ENCODE measurements around the gene ZACN.

Gene ZACN

GRCh38 chr17:76111956-76112355, 33.0 kb downstream of the ZACN start:
- Histone ChIP-seq H3K9me3 (replicated peaks; ENCODE audit: insufficient read depth, low read length) (no peaks in the 10 kb centered on the region), H3K79me2 (ENCODE audit: low read length) (no peaks in the 10 kb centered on the region), H3K9ac (ENCODE audit: low read length) (no peak overlapping the region), H3K4me3 (ENCODE audit: low read length) (no peak overlapping the region), H3K9me2 (replicated peaks; ENCODE audit: insufficient read depth, low read length) (no peaks in the 10 kb centered on the region), H3K27me3 (replicated peaks; ENCODE audit: insufficient read depth, low read length) (no peaks in the 10 kb centered on the region), H2AFZ (ENCODE audit: low read length) (no peak overlapping the region), H3F3A (ENCODE audit: insufficient read depth, low read length) (no peaks in the 10 kb centered on the region), H3K4me1 (ENCODE audit: low read length) (no peaks in the 10 kb centered on the region), H3K27ac (ENCODE audit: low read length) (no peak overlapping the region), H4K20me1 (ENCODE audit: insufficient read depth, low read length) (no peaks in the 10 kb centered on the region), H3K36me3 (replicated peaks; ENCODE audit: insufficient read depth, low read length) (no peaks in the 10 kb centered on the region), H3K4me2 (ENCODE audit: low read depth, low read length) (no peak overlapping the region)
- no peak for TF ChIP-seq EZH2phosphoT487 (IDR thresholded peaks at IDR 0.05; ENCODE audit: low read length)
- no peak for TF ChIP-seq CTCF (IDR thresholded peaks at IDR 0.05; ENCODE audit: low read length)
- no peak for TF ChIP-seq EZH2 (optimal IDR thresholded peaks at IDR 0.05; ENCODE audit: low read depth, low read length)
- DNase-seq, result no peak

GRCh38 chr17:76115138-76115754, 36.3 kb downstream of the ZACN start:
- no peak overlapping the region for H3K4me3 ChIP-seq (ENCODE audit: low read length)
- TF ChIP-seq EZH2 (optimal IDR thresholded peaks at IDR 0.05; ENCODE audit: low read depth, low read length), result no peak
- no peak for TF ChIP-seq CTCF (IDR thresholded peaks at IDR 0.05; ENCODE audit: low read length)
- no peak for TF ChIP-seq EZH2phosphoT487 (IDR thresholded peaks at IDR 0.05; ENCODE audit: low read length)
- H3K27ac ChIP-seq (ENCODE audit: low read length), result no peak overlapping the region
- no peaks in the 10 kb centered on the region for H3F3A ChIP-seq (ENCODE audit: insufficient read depth, low read length)
- no peaks in the 10 kb centered on the region for H4K20me1 ChIP-seq (ENCODE audit: insufficient read depth, low read length)
- H3K9me3 ChIP-seq (replicated peaks; ENCODE audit: insufficient read depth, low read length), result no peaks in the 10 kb centered on the region
- no peaks in the 10 kb centered on the region for H3K36me3 ChIP-seq (replicated peaks; ENCODE audit: insufficient read depth, low read length)
- no peaks in the 10 kb centered on the region for H3K79me2 ChIP-seq (ENCODE audit: low read length)
- H3K9me2 ChIP-seq (replicated peaks; ENCODE audit: insufficient read depth, low read length), result no peaks in the 10 kb centered on the region
- no peak overlapping the region for H2AFZ ChIP-seq (ENCODE audit: low read length)
- H3K4me2 ChIP-seq (ENCODE audit: low read depth, low read length), result no peak overlapping the region
- no peak for DNase-seq
- no peak overlapping the region for H3K9ac ChIP-seq (ENCODE audit: low read length)
- H3K27me3 ChIP-seq (replicated peaks; ENCODE audit: insufficient read depth, low read length), result no peaks in the 10 kb centered on the region
- no peaks in the 10 kb centered on the region for H3K4me1 ChIP-seq (ENCODE audit: low read length)

GRCh38 chr17:76119409-76120371, 40.7 kb downstream of the ZACN start:
- H2AFZ ChIP-seq (ENCODE audit: low read length), result no peak overlapping the region
- no peak for DNase-seq
- H3K4me1 ChIP-seq (ENCODE audit: low read length), result no peaks in the 10 kb centered on the region
- no peaks in the 10 kb centered on the region for H3K36me3 ChIP-seq (replicated peaks; ENCODE audit: insufficient read depth, low read length)
- no peak overlapping the region for H3K4me3 ChIP-seq (ENCODE audit: low read length)
- no peaks in the 10 kb centered on the region for H3K9me2 ChIP-seq (replicated peaks; ENCODE audit: insufficient read depth, low read length)
- H3K79me2 ChIP-seq (ENCODE audit: low read length), result no peaks in the 10 kb centered on the region
- no peak overlapping the region for H3K4me2 ChIP-seq (ENCODE audit: low read depth, low read length)
- H3K9me3 ChIP-seq (replicated peaks; ENCODE audit: insufficient read depth, low read length), result no peaks in the 10 kb centered on the region
- H3K27ac ChIP-seq (ENCODE audit: low read length), result no peak overlapping the region
- no peaks in the 10 kb centered on the region for H4K20me1 ChIP-seq (ENCODE audit: insufficient read depth, low read length)
- H3K27me3 ChIP-seq (replicated peaks; ENCODE audit: insufficient read depth, low read length), result no peaks in the 10 kb centered on the region
- H3K9ac ChIP-seq (ENCODE audit: low read length), result no peak overlapping the region
- H3F3A ChIP-seq (ENCODE audit: insufficient read depth, low read length), result no peaks in the 10 kb centered on the region
- TF ChIP-seq EZH2 (optimal IDR thresholded peaks at IDR 0.05; ENCODE audit: low read depth, low read length) (no peak), EZH2phosphoT487 (IDR thresholded peaks at IDR 0.05; ENCODE audit: low read length) (no peak), CTCF (IDR thresholded peaks at IDR 0.05; ENCODE audit: low read length) (no peak)

Measured in MM.1S (cell line).